RKO (cell line): ENCODE results near the gene SORBS1.
A peak's percentile ranks its signal among the peaks of the same experiment; 100 is the strongest.

Experiments
- DNase-seq: peaks from one replicate; pipeline ENCODE4 v3.0.0-alpha.2; 2016; ENCODE audit warnings: low spot score

Gene SORBS1

DNA sequence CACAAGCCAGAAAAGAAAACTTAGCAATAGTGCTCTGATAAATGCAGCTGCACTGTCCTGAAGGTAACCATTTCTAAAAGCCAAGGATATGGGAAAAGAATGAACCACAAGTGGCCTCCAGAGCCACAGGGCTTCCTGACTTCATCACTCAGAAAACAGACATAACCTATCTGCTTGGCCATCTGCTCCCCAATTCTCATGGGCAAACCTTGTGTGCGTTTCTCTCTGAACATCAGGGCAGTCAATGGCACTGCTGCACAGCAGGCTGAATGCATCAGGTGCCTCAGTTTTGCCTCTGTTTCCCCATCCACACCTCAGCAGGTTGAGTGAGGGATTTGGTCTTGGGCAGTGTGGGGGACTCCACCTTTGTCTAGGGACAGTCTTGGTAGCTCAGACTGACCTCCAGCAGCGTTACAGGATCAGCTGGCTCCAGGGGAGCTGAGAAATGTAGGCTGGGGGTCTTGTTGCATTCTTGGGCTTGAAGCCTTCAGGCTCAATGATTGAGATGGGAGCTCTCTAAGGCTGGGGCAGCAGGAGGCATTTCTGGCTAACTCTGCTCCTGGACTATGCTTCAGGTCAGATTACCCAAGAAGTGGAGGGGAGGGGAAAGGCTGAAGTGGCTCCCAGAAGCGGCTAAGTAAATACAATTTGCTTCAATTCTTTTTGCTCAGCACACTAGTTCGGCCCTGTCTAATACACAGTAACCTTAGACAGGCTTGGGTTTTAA is 246.8 kb downstream of the SORBS1 start:
- DNase-seq, result no peak

DNA sequence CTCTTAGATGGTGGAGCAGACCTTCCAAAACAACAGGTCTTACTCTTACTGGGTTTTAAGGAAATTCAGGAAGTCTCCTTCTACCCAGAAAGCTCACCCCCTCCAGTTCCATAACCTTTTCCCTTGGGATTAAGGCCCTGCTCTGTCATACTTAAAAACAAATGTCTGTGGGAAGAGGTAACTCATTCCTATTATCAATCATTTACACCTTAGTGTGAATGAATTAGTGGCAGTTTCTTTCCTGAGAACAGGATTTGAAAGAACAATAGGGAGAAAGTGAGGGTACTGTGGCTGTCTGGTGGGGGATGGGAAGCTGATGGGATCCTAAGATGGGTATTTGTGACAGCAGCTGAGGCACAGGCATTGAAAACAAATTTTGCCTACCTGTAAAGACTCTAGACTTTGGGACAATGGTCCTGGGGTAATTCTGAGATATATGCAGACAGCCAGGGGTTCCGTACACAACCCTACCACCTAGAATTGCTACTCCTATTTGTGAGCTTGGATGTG is 248.1 kb downstream of the SORBS1 start:
- DNase-seq, result no peak

DNA sequence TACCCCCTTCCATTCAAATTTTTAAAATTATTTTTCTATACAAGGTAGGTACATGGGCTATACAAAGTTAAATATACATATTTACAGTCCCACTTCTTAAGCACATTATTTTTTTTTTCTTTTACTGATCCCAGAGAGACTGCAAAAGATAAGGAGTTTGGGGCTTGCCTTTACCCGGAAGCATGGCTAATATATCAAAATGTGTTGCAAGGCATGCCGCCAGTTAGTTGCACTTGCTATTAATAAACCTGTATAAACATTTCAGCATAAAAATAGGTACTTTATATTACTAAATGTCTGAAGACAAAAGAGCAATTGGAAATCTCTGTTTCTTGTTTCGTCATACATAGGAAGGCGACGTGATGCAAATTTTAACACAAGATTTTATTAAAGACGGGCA is 248.9 kb downstream of the SORBS1 start:
- DNase-seq, result no peak

DNA sequence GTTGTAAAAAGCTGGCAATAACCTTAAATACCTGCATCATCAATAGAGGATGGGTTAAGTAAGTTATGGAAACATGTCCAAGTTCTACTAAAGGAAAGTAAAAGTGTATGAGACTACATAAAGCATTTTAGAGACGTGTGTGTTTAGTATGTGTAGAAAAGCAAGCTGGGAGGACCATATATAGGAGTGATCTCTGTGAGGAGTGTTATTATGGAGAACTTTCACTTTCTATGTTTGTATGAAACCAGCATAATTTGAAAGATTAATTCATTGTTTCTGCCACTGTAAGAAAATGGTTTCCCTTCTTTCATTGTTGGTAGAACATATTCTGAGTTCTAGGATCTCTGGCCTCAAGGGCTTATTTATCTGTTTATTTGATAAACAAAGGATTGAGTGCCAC is 251.2 kb downstream of the SORBS1 start:
- DNase-seq, result no peak

DNA sequence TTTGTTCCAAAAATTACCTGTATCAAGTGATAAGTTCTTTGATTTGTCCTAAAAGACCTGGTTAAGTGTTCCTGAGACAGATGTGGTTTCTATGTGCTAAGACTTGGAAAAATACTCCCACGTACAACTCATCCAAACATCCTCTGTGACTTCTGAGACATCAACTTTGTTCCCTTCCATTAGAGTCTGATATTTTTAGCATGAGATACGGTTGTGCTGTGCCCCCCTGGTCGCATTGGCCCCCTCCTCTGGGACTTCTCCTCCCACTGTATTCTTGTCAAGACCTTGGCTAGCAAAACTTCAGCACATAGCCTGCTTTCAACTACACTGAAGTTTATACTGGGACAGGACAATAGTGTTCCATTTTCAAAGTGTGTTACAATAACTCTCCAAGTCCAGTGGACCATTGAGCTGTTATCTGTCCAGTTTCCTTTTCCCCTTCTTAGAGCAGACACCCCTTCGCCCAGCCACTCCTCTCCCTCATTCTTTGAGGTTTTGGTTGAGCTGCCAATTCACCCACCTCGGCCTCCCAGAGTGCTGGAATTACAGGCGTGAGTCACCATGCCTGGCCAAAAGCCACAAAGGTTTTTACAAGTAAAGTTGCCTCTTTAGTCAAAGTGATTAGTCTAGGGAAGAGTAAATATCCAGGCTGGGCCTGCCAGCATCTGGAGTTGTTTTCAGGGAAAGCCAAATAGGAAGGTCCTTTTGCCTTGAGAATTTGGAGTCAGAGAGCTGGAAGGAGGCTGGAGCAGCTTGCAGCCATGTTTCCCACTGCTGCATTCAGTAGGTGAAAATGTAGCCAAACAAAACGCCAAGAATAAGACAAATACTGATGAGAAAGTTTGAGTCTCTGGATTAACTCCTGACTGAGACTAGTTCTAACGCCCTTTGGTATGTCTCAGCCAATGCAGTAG is 252.5 kb downstream of the SORBS1 start:
- DNase-seq, result peak; percentile 77

DNA sequence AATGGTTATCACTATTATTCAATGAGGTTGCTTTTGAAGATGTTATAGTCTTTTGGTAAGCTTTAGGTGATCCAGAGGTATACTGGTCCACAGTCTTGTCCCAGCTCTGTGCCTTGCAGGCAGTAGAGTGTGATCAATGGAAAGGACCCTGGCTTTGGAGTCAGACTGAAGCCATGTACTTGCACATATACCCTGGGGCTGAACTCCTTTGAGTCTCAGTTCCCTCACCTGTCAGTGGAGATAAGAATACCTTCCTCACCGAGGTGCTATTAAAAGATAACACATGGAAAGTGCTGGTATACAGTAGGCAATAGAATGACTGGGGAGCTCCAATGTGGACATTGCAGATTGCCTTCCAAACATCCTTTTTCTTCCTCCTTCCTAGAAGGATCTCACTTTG is 254.3 kb downstream of the SORBS1 start:
- DNase-seq, result no peak

DNA sequence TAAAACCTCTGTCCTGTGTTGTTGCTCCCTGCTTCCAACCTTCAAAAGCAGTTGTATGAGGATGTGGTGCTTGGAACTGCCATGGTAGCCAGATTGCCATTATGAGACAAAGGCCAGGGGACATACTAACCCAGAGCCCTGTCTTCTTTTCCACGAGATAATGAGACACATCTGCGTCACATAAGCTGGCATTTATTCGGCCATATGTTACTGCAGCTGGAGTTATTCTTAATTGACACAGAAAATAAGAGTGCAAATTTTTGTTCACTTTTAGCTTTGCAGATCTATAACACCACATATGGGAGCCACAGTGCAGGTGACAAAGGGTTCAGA is 254.9 kb downstream of the SORBS1 start:
- DNase-seq, result no peak

DNA sequence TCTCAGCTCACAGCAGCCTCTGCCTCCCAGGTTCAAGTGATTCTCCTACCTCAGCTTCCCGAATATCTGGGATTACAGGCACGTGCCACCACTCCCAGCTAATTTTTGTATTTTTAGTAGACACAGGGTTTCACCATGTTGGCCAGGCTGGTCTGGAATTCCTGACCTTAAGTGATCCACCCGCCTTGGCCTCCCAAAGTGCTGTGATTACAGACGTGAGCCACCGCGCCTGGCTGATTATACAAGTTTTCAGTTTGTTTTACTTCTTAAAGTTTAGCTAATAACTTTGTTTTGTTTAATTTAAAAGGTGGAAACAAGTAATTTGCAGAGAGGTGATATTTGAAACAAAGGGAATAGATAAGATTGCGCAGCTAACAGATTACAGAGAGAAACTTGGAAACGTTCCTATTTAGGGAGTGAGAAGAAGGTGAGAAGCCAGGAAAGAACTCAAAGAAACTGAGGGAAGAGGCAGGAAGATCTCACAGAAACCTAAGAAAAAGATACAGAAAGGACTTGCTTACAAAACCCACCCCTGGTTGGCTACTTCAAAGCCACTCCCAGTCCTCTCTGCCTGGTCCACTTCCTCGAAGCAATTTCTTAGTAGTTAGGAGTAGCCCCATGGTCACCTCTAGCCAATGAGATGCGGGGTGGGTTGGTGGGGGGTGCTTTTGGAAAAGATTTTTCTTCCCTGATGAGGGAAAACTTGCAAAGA is 255.4 kb downstream of the SORBS1 start:
- DNase-seq, result no peak

DNA sequence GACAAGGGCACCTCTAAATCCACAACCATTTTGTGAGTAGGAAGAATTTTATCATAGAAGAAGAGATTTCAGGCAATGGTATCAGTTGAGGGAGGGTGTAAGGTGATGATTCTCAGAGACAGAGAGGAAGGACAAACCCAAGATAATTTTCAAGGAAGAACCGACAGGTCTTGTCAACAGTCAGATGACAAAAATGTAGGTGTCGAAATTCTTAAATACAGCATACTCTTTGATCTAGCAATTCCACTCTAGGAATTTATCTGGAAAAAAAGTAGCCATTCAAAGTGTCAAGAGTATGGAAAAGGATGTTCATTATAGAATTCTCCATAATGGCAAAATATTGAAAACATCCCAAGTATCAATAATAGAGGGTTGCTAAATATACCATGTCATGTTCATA is 256.2 kb downstream of the SORBS1 start:
- DNase-seq, result no peak

DNA sequence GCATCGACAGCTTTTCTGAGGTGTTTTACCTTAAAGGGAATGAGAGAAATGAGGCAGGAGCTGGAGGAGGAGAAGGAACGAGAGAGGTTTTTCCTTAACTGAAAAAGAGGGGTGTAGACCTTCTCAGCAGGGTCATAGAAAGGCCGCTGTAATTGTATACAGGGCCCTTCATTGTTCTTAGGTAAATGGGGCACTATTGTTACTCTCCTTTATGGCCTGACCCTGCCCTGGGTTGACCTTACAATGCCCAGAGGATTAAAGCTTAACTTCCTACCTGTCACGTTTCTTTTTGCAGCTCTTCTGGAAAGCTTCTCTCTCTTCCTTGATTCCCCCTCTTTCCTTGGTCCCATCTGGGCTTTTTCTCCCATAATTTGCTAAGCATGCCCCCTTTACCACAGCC is 256.7 kb downstream of the SORBS1 start:
- DNase-seq, result no peak

DNA sequence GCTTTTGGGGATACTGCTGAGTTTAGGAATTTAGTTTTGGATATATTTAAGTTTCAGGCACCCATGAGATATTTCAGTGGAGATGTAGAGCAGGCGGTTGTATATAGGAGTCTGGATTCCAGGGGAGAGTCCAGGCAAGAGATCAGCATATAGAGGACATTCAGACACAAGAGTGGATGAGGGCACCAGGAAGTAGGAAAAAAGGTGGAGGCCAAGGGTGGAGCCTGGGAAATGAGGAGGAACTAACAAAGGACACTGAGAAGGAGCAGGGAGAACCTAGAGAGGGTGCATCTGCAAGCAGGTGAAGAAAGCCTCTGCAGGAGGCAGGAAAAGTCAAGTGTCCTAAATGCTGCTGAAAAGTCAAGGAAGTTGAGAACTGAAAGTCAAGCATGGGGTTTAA is 257.2 kb downstream of the SORBS1 start:
- no peak for DNase-seq

DNA sequence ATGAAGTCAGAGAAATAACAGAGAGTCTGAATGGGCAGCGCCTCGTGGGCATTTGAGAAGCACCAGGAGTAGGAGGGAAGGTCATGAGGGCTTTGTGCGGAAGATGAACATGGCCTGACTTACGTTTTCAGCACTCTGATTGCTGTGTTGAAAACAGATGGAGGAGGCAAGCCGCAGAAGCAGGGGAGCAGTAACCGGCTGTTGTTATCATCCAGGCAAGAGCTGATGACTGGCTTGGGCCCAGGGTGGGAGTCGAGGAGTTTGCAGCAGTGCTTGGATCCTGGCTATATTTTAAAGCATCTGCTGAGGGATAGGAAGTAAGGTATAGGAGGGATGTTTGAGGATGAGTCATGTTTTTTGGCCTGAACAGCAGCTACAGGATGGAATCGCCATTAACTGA is 257.6 kb downstream of the SORBS1 start:
- DNase-seq, result no peak

DNA sequence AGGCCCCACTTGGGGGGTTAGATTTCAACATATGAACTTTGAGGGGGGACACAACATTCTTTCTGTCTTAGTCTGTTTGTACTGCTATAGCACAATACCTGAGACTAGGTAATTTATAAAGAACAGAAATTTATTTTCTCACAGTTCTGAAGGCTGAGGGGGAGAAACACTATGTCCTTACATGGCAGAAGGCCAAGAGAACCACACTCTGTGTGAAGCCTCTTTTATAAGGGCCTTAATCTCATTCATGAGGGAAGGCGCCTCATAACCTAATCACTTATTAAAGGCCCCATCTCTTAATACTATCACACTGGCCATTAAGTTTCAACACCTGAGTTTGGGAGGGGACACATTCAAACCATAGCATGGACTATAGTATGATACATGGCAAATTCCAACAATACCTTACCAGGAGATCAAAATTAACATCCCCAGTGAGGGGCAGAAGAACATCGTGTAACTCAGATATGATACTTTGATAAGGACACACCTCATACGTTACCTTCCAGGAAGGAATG is 261.1 kb downstream of the SORBS1 start:
- DNase-seq, result no peak

DNA sequence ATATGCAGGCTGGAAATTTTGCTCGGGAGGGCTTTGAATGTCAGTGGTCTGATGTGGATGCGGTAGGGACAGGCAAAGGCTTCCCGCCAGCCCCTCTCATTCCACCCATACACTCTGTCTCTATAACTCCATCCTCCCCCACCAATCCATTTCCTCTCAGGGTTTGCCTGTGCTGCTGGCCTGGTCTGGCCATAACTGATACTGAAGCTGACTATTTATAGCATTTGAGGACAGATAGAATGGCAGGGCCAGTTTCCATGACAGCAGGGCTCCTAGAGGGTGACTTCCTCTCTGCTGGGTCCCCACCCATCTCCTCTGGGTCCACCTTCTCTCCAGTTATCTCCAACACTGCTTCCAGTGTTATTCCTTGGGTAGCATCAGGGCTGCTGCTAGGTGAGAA is 263.8 kb downstream of the SORBS1 start:
- no peak for DNase-seq

DNA sequence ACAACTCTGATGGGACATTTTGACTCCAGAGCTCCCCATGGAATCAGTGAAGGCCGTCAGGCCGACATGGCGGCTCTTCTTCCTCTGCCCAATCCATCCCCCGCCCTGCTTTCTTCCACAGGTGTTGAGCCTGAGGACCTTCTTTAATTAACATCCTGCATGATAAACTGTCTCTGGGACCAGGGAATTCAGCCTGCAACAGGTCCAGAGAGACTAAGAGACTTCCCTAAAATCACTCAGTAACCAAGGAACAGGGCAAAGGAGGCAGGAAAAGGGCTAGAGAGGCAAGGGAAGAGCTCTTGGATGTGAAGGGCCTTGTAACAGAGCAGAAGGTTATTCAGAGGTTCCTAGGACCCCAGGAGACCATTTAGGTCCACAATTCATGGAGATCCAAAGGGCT is 264.4 kb downstream of the SORBS1 start:
- no peak for DNase-seq

DNA sequence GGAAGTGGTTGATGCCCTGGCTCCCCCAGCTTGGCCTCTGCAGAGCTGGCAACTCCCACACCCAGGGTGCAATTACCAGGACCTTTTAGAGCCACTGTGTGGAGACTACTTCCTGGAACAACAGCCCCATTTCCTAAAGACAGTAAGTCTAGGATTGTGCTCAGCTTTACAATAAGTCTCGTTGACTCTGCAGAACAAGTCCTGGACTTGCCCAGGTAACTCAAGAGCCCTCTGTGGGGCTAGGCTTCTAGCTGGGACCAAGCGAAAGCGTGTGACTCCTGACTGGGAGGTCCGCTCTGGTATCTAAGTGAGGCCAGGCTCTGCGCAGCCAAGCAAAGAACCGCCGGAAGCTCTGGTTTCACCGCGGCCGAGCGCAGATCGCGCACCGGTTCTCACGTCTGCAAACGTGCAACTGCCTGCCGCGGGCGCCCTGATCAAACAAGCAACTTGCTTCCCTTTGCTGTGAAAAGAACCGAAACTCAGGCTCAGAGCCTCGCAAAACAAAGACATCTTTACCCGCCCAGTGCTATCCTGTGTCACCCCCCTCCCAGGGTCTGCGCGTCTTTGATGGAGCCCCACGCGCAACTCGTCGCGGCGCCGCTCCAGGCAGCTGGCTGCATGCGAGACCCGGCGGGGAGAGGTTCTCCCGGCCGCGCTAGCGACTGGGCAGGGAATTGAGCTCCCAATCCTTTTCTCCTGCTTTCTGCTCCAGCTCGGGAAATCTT is 266.0 kb downstream of the SORBS1 start:
- DNase-seq, result no peak

DNA sequence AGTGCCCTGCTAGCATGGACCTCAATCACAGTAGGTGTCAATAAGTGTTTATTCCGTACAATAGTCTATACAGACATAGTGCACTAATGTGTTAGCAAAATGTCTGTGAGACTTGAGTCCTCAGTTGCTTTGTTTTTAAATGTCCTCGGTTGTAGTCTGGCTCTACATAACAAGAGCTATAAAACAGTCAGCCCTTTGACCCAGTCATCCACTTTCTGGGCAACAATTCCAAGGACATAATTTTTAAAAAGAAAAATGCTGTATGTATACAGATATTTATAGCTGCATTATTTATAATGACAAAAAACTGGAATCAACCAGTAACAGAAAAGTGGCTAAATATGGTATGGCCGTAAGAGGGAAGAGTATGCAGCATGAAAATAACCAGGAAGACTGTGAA is 267.5 kb downstream of the SORBS1 start:
- DNase-seq, result no peak

DNA sequence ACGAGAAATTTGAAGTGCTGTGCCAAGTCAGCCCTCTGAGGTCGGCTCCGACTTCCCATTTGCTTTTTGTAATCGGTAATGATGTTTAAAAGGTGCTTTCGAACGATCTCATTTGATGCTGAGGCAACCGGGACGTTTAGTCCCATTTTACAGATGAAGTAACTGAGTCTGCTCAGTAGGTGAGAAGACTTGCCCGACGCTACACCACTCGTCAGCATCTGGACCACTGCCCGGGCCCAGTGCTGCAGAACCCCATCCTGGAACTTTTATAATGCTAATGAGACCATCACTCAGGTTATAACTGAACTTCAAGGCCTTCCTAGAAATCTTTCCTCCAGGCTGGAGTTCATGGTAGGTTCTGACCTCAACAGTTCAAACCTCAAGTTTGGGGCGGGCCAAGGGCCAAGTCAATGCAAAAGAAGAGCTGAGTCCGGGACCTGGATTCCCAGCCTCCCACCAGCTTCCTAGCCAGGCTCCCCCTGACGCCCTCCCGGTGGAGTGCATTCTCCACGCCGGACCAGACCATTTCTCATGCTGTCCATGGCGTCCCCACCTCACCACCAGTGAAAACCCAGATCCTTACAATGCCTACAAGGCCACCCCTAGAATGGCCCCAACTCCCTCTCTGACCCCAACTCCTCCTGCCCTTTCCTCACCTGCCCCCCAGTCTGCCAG is 269.7 kb downstream of the SORBS1 start:
- no peak for DNase-seq

DNA sequence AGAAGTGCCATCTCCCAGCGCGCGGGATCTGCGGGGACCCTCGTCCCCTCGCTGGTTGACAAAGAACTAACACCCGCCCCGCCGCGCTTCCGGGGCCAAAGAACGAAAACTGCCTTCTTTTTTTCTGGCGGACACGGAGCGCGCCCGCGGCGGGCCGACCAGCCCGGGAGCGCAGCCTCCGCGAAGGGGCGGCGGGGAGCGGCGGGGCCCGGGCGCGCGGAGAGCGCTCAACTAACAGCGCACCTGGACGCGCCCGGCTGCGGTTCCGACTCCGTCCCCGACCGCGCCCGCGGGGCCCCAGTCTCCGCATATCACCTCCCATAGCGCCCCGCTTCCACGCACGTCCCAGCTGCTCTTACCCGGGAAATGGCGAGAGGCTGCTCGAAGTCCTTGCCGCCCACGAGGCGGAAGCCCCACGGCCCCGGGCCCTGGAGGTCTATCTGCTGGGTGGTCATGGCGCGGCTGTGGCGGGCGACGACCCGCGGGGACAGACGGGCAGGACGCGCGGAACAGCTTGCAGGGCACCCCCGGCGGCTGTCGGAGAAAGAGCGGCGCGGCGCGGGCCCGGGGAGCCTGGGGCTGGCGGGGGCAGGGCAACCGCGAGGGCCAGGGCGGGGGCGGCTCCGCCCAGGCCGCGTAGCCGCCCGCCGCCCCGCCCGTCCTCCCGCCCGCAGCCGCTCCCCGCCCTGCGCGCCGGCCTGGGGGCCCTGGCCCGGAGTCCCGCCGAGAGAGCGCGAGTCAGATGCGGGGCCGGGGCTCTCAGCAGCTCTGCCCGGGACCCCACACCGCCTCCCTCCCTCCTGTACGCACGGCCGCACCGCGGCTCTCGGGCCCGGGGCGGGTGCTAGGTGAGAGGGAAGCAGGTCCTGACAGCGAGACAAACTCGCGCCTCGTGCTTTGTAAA is 270.5 kb downstream of the SORBS1 start, which contains the start of gene PDLIM1:
PDLIM1 (minus strand) TSS at position 543 of the 904 bp plus-strand sequence; CDS start at position 455, 88 bp downstream.
- DNase-seq, result no peak

DNA sequence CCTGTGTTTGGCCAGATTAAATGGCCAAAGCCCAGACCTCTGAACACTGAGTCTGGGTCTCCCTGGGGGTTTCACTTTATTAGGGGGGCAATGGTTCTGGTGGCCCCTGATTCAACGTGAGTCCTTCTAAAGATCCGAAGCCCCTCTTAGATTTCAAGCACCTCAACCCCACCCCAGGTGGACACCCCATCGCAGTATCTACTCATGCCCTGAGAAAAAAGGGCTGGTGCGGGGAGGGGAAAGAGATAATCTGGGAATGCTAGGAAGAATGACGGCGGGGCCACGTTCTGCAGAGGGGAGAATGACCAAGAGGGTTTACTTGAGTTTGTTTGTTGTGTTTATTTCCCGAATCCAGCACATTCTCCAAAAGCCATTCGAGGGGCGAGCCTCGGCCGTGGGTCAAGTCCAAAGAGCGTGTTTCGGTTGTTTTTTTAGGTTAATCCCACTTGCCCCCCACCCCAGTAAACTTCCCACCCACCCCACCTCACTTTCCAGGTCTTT is 271.2 kb downstream of the SORBS1 start:
- no peak for DNase-seq
